CD1c-positive myeloid dendritic cell (primary cell): ENCODE measurements around the gene ZBED4.
A peak's percentile ranks its signal among the peaks of the same experiment; 100 is the strongest.

Experiments used
- DNase-seq: peaks from one replicate; pipeline ENCODE4 v3.0.0-alpha.2; 2016; ENCODE audit errors: extremely low spot score

ZBED4 gene

DNA sequence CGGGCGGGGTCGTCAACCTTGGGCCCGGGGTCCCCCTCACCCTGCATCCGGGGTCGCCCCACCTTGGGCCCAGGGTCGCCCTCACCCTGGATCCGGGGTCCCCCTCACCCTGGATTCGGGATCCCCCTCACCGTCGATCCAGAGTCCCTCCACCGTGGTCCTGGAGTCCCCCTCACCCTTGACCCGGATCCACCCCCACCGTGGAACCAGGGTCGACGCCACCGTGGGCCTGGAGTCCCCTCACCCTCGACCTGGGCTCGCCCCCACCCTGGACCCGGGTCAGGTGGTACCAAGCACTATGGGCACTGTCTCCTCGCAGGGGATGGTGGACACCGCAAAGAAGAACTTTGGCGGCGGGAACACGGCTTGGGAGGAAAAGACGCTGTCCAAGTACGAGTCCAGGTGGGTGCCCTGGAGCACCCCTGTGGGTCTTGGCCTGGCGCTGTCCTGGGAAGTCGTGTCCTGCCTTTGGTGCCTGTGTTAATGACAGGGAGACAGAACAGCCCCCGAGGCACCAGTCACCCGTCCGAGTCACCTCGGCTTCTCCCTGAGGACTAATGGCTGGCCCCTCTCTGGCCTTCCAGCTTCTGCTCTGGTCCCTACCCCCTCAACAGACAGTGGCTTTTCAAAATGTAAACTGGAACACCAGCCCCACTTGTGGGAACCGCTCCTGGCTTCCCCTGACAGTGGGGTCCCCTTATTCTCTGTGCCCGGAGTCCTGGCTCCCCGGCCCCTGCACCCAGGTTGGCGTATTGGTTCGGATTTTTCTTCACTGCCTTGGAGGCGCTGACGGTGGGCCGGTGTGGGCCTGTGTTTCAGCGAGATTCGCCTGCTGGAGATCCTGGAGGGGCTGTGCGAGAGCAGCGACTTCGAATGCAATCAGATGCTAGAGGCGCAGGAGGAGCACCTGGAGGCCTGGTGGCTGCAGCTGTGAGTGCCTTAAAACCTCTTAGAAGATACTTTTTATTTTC lies 65.6 kb downstream of the ZBED4 start:
- no peak for DNase-seq

DNA sequence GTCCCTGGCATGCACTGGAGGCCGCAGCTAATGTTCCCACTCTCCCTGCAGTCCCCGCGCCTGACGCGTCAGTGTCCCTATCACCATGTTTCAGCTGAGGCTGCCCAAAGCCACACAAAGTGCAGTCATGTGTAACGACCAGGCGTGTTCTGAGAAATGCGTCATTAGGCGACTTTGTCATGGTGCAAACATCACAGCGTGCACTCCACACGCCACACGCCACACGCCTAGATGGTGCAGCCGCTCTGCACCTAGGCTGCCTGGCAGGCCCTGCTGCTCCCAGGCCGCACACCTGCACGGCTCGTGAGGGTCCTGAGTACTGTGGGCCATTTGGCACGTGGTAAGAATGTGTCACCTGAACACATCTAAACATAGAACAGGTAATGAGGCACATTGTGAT lies 67.2 kb downstream of the ZBED4 start:
- no peak for DNase-seq

DNA sequence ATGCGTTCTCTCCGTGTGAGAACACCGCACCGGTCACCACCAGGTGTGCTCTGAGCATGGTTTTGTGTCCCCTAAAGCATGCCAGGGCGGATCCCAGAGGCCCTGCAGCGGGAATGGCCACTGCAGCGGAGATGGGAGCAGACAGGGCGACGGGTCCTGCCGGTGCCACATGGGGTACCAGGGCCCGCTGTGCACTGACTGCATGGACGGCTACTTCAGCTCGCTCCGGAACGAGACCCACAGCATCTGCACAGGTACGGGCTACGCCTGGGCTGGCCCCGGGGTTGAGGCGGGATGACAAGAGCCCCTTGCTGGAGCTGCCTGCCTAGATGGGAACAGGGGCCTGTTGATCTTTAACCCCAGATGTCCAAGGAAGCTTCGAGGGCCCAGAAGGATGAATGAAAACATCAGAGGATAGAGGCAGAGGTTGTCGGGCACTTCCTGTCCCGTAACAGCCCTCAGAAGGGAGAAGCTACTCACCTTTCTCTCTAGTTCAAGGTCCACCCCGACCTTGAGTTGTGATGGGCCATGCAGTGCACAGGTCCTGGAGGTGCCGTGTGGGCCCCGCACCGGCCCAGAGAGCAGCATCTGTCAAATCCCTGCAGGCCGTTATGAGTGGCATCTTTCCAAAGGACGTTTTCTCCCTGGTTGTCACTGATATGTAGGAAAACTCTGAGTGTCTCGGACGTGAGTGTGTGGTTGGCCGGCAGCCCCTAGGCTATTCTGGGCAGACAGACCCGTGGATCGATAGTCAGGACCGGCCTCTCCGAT lies 68.0 kb downstream of the ZBED4 start:
- DNase-seq = no peak

DNA sequence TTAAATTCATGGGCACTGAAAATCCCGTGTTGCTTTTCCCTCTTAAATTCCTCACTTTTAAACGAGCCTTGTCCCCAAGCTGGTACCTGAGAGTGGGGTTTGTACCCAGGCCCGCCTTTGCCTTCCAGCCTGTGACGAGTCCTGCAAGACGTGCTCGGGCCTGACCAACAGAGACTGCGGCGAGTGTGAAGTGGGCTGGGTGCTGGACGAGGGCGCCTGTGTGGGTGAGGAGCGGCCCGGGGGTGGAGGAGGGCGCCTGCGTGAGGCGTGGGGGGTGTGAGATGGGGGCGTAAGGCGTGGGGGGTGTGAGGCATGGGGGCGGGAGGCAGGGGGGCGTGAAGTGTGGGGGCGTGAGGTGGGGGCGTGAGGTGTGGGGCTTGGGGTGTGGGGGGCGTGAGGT lies 68.8 kb downstream of the ZBED4 start:
- DNase-seq = no peak

DNA sequence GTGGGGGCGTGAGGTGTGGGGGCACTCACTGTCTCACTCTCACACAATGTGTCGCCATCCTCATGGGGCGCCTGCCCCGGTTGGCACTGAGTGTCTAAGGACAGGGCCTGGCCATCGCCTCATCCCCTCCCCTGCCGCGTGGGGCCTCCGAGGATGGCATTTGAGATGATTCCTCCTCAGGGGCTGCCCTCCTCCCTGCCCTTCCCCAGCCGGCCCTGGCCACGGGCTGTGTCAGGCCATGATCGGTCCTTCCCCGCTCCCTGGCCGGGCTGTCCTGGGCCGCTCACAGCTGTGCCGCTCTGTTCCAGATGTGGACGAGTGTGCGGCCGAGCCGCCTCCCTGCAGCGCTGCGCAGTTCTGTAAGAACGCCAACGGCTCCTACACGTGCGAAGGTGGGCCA lies 69.3 kb downstream of the ZBED4 start:
- DNase-seq = no peak

DNA sequence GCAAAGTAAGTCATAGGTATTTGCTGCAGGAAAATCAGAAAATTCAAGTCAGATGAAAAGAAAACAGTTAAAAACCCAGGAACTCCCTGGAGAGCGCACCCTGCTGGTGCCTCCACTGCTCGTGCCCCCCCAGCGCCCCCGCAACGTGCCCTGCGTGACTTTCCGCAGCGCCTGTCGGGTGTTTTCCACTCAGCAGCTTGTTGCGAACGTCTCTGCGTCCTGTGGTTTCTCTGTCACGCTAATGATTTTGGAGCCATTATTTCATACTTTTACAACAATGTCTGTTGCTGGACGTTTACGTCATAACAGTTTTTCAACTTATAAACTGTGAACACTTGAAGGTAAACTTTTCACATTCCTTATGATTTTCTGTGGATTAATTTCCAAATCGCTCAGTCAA lies 69.8 kb downstream of the ZBED4 start:
- no peak for DNase-seq

DNA sequence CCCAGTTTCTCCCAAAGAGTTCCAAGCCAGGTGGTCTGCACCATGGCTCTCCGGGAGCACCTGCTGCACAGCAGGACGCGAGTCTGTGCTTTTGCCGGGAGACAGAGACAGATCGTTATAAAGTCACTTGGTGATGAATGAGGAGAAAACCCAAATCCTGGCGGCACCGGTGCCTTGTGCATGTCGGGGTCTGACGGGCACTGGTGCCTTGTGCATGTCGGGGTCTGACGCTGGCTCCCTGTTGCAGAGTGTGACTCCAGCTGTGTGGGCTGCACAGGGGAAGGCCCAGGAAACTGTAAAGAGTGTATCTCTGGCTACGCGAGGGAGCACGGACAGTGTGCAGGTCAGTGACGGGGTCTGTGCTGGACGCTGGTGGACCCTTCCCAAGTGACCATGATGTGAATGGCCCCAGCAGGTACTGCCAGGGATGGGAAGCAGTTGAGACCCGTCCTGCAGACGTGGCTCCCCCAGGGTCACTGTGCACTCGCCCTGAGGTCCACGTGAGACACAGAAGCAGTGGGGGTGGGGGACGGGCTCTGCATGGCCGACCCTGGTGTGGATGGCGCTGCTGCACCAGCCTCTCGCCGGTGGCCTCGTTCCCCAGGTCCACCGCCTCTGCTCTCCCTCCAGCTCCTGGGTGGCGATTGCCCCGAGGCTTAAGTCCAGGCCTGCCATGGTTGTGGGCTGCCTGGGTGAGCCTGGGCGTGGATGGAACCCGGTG lies 70.6 kb downstream of the ZBED4 start:
- no peak for DNase-seq

DNA sequence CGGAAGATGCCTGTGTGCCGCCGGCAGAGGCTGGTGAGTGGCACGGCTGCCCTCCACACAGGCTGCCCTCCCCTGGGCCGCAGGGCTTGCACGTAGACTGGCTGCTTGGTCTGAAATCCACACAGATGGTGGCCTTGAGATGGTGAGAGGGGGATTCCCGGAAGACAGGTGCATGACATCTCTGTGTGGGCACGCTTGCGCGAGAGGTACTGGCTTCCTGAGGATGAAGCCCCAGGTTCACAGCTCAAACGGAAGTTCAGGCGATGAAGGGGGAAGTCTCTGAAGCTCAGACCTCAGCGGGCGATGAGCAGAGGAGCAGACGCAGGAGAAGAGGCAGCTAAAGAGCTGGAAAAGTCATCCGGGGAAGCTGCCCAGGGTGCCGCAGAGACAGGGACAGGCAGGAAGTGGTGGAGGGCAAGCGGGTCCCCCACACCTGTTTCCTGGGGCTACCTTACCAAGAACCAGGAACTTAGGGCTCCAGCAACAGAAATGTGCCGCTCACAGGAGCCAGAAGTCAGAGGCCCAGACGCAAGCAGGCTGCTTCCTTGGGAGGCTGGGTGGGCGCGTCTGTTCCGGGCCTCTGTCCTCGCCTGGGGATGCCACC lies 72.0 kb downstream of the ZBED4 start:
- DNase-seq = peak; percentile 51

DNA sequence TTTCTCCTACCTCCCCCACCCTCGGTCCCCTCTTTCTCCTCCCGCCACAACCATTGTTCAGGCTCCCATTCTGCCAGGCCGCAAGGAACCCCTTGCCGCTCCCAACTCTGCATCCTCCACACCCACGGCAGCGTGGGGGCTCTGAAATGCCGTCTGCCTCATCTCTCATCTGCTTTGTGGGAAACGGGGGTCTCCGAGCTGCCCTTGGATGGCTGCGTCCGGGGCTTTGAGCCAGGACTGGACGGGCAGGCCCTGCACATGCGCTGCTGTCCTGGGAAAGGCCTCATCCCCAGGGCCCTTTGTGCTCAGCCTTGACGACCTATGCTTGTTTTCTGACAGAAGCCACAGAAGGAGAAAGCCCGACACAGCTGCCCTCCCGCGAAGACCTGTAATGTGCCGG lies 73.3 kb downstream of the ZBED4 start:
- no peak for DNase-seq

DNA sequence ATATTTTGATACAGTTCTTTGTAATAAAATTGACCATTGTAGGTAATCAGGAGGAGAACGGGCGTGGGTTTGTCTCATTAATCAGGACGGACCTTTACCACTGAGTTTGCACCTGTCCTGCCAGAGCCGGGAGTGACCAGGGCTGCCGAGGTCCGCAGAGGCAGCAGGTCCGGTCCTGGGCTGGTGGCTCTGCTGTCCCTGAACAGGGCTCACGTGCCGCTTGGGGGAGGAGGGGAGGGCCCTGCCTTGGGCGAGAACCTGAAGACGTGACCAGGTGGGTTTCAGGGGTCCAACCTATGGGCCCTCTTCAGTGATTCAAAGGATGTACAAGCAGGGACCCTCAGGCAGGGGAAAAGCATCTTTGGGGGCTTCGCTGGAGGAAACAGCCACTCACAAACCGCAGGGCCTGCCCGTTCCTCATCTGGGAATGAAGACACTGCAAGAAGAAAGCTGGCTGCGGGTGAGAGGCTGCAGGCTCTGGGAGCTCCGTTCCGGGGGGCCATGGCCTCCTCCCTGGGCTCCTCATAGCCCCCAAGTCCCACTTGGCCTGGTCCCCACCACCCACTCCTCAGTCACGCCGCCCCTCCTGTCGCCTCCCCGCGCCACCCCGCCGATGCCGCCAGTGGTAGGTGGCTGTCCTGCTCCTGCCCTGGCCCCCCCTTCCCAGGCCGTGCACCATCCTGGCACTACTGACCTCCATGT lies 74.0 kb downstream of the ZBED4 start:
- no peak for DNase-seq

DNA sequence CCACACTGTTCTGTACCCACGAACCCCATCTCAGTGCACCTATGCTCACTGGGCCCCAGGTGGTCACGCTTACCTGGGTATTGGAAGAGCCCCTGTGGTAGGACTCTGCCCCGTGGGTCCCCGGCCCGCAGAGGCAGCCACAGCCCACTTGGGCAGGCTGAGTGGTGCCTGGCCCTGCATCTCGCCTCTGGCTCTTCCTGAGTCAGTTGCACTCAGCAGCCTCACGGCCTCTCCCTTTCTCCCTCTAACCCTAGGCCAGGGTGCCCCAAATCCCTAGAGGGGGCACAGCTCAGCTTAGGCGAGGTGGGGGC lies 74.5 kb downstream of the ZBED4 start:
- no peak for DNase-seq

DNA sequence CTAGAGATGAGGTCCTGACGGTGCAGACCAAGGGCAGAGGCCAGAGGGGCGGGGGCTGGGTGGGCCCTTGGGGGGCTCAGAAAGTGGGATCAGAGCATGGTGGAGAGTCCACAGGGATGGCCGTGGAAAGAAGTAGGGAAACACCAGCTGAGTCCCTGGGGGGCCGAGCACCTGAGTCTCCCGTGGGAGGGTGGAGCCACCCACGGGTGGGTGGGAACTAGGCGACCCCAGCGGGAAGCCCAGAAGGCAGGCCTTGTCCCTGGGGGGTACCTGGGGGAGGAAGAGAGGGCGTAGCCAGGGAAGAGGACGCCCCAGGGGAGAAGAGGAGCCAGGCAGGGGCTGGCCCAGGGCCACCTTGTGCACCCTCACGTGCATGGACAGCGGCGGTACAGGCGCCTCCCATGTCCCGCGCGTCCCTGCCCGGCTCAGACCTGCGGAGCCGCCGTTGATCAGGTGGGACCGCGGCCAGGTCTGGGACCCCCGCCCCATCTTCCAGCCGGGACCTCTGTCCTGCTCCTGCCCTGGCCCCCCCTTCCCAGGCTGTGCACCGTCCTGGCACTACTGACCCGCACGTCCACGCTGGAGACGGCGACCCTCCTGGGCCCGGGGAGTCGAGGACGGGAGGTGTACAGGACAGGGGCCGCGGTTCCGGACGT lies 75.0 kb downstream of the ZBED4 start:
- DNase-seq = no peak

DNA sequence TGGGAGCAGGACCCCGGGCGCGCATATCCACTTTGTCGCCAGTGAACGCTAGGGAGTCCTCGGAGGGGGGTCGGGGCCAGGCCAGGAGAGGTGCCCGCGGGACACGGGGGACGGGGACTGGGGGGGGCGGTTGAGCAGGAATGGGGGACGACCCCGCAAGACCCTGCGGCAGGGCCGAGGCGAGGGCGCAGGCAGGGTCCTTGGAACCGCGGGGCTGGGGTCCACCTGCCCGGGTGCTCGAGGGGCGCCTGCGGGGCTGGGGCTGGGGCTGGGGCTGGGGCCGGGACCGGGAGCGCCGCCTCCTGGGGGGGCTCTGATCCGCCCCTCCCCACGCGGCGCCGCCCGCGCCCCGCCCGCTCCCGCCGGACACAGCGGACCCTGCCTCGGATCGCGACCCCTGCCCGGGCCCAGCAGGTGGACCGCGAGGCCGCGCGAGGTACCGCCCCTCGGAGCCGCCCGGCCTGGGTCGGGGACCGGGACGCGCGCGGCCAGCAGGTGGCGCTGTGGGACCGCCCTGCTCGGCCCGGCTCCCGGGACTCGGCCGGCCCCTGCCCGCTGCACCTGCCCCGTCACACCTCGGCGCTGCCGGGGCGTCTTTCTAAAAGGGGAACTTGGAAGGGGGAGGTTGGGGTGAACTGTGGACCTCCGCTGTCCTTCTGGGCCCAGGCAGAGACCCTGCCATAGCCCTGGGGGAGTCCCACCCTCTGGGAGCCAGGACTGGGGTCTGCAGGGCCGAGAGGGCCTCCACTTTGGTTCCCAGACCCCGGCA lies 75.8 kb downstream of the ZBED4 start:
- peak; percentile 75 for DNase-seq

DNA sequence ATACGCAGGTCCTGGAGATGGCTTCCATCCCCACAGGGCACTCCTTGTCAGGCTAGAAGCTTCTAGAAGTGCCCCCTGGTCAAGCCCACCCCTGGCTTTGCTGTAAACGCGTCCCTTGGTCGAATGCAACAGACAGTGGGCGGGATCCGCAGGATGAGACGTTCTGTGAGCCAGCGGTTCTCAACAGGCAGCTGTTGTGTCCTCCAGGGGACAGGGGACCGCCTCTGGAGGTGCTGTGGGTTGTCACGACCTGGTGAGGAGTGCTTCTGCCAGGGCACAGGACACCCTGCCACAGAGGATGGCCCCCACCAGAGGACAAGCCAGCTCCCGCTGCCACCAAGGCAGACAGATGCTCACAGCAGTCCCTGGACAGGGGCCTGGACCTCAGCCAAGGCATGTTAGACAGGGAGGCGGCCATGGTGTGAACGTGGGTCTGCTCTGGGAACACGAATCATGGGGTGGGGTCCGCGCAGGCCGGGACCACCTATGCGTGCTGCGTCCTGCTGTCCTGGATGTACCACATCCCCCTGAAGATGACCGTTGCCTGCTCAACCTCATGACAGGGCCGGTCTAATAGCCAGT lies 76.4 kb downstream of the ZBED4 start:
- DNase-seq = no peak

DNA sequence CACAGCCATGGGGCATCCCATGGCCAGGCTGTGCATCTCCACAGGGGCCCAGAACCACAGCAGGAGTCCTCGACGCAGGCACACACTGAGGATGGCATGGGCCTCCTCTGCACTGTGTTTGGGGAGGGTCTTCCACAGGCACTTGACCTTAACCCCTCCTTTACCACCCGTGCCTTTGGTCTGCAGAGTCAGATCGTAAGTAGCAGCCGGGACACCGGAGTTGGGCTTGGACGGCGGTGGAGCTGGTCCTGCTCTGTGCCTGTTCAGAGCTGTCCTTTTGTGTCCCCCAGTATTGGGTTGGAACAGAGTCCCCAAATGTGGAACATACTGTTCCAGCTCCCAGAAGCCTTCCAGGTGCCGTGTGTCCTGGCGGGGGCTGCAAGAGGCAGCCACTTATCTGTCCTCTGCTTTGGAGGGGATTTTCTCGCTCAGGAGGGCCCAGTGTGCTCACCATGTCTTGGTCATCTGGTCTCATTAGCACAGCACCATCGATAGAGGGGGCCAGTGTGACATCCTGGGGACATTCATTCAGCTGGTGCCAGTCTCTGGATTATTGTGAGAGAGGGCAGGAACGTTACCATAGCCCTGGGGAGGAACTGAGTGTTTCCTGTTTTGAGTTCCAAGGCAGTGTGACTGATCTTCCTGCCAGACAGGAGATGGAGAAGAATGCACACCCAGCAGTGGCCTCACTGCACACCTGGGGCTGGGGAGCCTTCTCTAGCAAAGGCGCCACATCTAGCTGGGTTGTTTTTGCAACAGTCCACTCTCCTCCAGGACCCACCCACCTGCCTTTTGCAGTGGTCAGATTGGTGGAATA lies 77.2 kb downstream of the ZBED4 start:
- peak; percentile 91 for DNase-seq

DNA sequence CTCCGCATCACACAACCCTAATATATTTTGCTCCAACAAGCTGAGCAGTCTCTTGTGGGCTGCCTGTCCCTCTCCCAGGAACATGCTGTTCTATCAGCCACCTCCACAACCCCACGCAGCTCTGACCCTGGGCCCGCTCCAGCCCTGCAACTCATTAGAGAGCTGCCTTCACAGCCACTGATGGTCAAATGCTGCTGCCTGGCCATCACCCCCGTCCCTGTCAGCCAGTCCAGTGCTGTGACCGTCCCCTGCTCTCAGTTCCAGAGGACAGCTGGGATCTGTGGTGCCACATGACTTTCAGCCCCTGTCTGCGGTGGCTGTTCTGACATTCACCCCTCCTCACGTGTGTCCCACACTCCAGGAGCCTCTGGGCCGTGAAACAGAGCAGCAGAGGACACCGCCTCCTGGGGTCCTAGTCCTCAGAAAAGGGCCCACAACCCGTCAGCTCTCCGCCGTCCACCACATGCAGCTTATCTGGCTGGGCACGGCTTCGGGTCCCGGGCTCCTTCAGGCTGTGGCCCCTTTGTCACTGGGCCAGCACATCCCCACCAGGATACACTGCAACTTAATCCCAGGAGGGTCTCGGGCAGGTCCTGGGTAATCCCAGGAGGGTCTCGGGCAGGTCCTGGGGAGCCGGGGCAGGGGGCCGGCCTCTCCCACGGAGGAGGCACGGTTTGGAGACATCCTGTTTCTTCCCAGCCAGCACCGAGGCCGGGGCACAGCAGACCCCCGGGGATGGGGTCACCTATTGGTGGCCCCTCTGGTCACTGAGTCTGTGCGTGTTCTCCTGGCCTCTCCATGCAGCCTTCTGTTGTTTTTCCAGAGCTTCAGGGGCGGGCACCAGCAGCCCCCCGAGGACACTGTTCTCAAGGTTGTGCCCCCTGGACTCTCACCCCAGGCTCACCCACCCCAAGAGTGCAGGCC lies 79.9 kb downstream of the ZBED4 start:
- no peak for DNase-seq

DNA sequence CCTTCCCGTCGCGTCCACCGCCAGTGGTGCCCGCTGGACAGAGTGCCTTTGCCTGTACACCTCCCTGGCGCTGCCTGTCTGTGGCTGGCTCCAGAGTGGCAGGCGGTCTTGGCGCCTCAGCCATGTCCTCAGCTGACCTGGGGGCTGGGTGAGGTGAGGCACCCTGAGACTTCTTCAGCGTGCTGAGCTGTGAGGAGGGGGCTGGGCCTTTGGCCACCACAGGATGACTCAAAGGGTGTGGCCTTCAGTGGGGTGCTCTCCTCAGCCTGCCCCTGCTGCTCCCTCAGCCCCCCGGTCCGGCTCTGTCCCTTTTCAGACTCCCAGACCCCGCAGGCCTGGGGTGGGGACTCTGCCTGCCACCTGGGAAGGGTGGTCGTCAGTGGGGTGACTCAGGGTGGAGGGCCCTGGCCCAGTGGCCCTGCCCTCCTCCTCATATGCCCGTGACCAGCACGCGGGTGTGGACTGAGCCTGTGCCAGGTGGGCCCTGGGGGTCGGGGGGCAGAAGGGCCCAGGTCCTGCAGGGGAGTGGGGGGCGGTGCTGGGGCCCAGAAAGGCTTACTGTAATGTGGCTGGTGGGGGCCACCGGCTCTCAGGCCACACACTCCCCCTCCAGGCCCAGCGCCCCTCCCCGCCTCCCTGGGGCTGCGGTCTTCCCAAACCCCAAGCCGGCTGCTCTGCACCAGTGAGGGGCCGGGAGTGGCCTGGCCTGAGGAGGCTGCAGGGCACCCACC lies 80.7 kb downstream of the ZBED4 start:
- peak; percentile 73 for DNase-seq
